Measurements from ENCODE around the gene MACROD2.

MACROD2 gene

GRCh38 chr20:16100767-16101166 lies 2105.5 kb downstream of the MACROD2 start:
- DNase-seq (ENCODE audit: low spot score): no peak

More at GRCh38 chr20:16100767-16101166, 2105.5 kb downstream of the MACROD2 start:
- no peak for TF ChIP-seq CTCF (IDR thresholded peaks at IDR 0.05; ENCODE audit: borderline replicate concordance, control extremely low read depth, extremely low read depth, insufficient read depth, missing control alignments)
- in situ Hi-C loops (cut with MboI; ENCODE audit: low sequenced_read_pairs, unreplicated experiment): no loop called here

Data from GM13976 (cell line).